ENCODE results near the gene GYG2.

- TF ChIP-seq, protein P1, sequence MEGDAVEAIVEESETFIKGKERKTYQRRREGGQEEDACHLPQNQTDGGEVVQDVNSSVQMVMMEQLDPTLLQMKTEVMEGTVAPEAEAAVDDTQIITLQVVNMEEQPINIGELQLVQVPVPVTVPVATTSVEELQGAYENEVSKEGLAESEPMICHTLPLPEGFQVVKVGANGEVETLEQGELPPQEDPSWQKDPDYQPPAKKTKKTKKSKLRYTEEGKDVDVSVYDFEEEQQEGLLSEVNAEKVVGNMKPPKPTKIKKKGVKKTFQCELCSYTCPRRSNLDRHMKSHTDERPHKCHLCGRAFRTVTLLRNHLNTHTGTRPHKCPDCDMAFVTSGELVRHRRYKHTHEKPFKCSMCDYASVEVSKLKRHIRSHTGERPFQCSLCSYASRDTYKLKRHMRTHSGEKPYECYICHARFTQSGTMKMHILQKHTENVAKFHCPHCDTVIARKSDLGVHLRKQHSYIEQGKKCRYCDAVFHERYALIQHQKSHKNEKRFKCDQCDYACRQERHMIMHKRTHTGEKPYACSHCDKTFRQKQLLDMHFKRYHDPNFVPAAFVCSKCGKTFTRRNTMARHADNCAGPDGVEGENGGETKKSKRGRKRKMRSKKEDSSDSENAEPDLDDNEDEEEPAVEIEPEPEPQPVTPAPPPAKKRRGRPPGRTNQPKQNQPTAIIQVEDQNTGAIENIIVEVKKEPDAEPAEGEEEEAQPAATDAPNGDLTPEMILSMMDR (IDR thresholded peaks at IDR 0.05): no peak
- no peak for TF ChIP-seq POLR2A (IDR thresholded peaks at IDR 0.05)
Measured at GRCh38 chrX:2794336-2794735, 34.4 kb upstream of the GYG2 start.

Measured in breast epithelium (tissue), 3 donors.